Lower leg skin (tissue), 4 donors: ENCODE measurements around the gene MYH10. TPM values are rescaled to one million over a fixed set of nuclear protein-coding genes. Genes with fewer than 3 reads are reported as not detected.

ENCODE experiments used
- DNase-seq, 2 donors: peaks; one replicate each; pipeline ENCODE4 v3.0.0-alpha.2; 2019; ENCODE audit warnings: low spot score in 2 of 2
- H3K4me3 ChIP-seq: fragments of 200-600 bp; sonication (generic); 2 replicates; pipeline ENCODE4 v1.5.1; 2017; ENCODE audit warnings: mild to moderate bottlenecking, low read depth; ENCODE audit not compliant: poor library complexity, severe bottlenecking
- CTCF ChIP-seq, 3 donors: fragments of 450-650 bp; IDR thresholded peaks; one replicate each; pipeline ENCODE4 v1.5.1; 2016; ENCODE audit warnings: antibody characterized with exemption in 3 of 3, mild to moderate bottlenecking in 3 of 3, moderate library complexity in 2 of 3
- POLR2A ChIP-seq, 2 donors: fragments of 450-650 bp; IDR thresholded peaks; one replicate each; pipeline ENCODE4 v1.6.1; 2016 to 2017; ENCODE audit warnings: antibody characterized with exemption in 2 of 2, mild to moderate bottlenecking in 1 of 2, moderate library complexity in 1 of 2
- WGBS, 2 donors: methylation state at CpG; one replicate each; pipeline ENCODE4 v1.1.5; 2018; 5-methylcytosine and 5-hydroxymethylcytosine counted together
- intact Hi-C: fragments of 100-400 bp; cut with DNase I; formaldehyde crosslinking; loops from one replicate; pipeline ENCODE4 v1.15.0; 2023; ENCODE audit warnings: low total_unique reads
- total RNA-seq, 4 donors: library from RNA; depleted of rRNA; stranded (reverse); fragments of >200 nt; gene quantifications; one replicate each; pipeline ENCODE4 v1.1.0, GENCODE V29; 2016

The MYH10 gene
- total RNA-seq, 4 donors from 2014 or later: 6.7 to 17.2 (median 11.4) TPM

- intact Hi-C loops: no loop called here
- H3K4me3 ChIP-seq: no peak overlapping the region
- 87 to 91% methylated on average over 2 of the region's 2 CpGs for WGBS, 2 donors
- TF ChIP-seq CTCF (IDR thresholded peaks at IDR 0.05) (no peak), POLR2A (IDR thresholded peaks at IDR 0.05) (no peak)
- no peak for DNase-seq
These were observed 6.9 kb downstream of the MYH10 start for GRCh38 chr17:8623591-8623990.

GRCh38 chr17:8622191-8622590, 8.3 kb downstream of the MYH10 start:
- no peak overlapping the region for H3K4me3 ChIP-seq
- intact Hi-C loops: no loop called here
- 88 to 89% methylated on average over 4 of the region's 4 CpGs for WGBS, 2 donors
- TF ChIP-seq CTCF (IDR thresholded peaks at IDR 0.05): no peak
- no peak for TF ChIP-seq POLR2A (IDR thresholded peaks at IDR 0.05)
- DNase-seq: no peak

DNA sequence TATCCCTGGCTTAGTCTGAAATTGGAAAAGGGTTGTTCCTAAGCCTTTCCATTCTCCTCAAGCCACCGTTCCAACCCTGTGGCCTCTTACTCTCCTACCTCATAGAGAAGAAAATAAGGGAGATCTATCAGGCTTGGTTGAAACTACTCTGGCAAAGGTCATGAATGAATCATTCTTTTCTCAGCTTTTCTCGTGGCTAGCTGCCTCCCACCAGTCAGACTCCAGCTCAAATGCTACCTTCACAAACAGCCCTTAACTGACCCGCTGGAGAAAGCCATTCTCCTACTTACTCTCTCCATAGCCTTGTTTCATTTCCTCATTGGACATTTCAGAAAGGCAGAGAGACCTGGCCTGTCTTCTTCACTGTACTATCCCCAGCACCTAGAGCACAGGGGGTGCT, 8.9 kb downstream of the MYH10 start:
- H3K4me3 ChIP-seq: no peak overlapping the region
- TF ChIP-seq POLR2A (IDR thresholded peaks at IDR 0.05): no peak
- intact Hi-C loops: no loop called here
- no peak for DNase-seq
- 75 to 81% methylated on average over 3 of the region's 3 CpGs for WGBS, 2 donors

- H3K4me3 ChIP-seq: no peak overlapping the region
- intact Hi-C loops: no loop called here
- no peak for DNase-seq
- TF ChIP-seq POLR2A (IDR thresholded peaks at IDR 0.05): no peak
- no peak for TF ChIP-seq CTCF (IDR thresholded peaks at IDR 0.05)
- 88 to 90% methylated on average over 6 of the region's 6 CpGs for WGBS, 2 donors
These were observed 11.2 kb downstream of the MYH10 start for GRCh38 chr17:8619294-8619693.

GRCh38 chr17:8618825-8619224, 11.7 kb downstream of the MYH10 start:
- no peak overlapping the region for H3K4me3 ChIP-seq
- no peak for DNase-seq
- no peak for TF ChIP-seq CTCF (IDR thresholded peaks at IDR 0.05)
- no peak for TF ChIP-seq POLR2A (IDR thresholded peaks at IDR 0.05)
- WGBS, 2 donors: 78 to 85% methylated on average over 3 of the region's 3 CpGs
- intact Hi-C loops: no loop called here

DNA sequence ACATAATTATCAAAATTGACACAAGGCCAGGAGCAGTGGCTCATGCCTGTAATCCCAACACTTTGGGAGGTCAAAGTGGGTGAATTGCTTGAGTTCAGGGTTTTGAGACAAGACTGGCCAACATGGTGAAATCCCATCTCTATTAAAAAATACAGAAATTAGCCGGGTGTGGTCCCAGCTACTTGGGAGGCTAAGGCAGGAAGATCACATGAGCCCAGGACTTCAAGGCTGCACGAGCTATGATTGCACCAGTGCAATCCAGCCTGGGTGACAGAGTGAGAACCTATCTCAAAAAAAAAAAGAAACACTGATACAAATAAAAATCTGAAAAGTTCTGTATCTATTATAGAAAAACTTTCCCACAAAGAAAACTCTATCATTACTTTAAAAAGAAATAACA, 15.5 kb downstream of the MYH10 start:
- DNase-seq: no peak
- TF ChIP-seq POLR2A (IDR thresholded peaks at IDR 0.05): no peak
- TF ChIP-seq CTCF (IDR thresholded peaks at IDR 0.05): no peak
- intact Hi-C loops: no loop called here
- H3K4me3 ChIP-seq: no peak overlapping the region
- WGBS, 2 donors: 53% methylated on average over 2 of the region's 2 CpGs
